ENCODE results near the gene AHCYL2.

DNA sequence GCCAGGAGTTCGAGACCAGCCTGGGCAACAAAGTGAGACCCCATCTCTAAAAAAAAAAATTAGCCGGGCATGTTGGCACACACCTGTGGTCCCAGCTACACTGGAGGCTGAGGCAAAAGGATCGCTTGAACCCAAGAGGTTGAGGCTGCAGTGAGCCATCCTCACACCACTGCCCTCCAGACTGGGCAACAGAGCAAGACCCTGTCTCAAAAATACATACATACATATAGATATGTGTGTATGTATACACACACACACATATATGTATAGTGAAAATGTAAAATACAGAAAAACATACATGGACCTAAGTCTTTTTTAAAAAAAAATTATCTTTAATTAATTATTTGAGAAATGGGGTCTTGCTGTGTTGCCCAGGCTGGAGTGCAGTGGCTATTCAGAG lies 30.9 kb upstream of the AHCYL2 start:
- TF ChIP-seq, protein P1, sequence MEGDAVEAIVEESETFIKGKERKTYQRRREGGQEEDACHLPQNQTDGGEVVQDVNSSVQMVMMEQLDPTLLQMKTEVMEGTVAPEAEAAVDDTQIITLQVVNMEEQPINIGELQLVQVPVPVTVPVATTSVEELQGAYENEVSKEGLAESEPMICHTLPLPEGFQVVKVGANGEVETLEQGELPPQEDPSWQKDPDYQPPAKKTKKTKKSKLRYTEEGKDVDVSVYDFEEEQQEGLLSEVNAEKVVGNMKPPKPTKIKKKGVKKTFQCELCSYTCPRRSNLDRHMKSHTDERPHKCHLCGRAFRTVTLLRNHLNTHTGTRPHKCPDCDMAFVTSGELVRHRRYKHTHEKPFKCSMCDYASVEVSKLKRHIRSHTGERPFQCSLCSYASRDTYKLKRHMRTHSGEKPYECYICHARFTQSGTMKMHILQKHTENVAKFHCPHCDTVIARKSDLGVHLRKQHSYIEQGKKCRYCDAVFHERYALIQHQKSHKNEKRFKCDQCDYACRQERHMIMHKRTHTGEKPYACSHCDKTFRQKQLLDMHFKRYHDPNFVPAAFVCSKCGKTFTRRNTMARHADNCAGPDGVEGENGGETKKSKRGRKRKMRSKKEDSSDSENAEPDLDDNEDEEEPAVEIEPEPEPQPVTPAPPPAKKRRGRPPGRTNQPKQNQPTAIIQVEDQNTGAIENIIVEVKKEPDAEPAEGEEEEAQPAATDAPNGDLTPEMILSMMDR (conservative IDR thresholded peaks at IDR 0.05; ENCODE audit: low read length) = no peak
- TF ChIP-seq EZH2phosphoT487 (IDR thresholded peaks at IDR 0.05; ENCODE audit: borderline replicate concordance, low read depth, low read length) = no peak

Measured in OCI-LY7 (cell line).